Stimulated activated naive CD4-positive, alpha-beta T cell (primary cell): Measurements from ENCODE around the gene ATP13A5.

Experiments
- DNase-seq, 6 experiments: peaks; one replicate each; lab custom pipeline; 2025; lab: John Stamatoyannopoulos, UW

Gene ATP13A5

GRCh38 chr3:193253986-193254660 lies 124.4 kb downstream of the ATP13A5 start:
- no peak for DNase-seq

- no peak for DNase-seq
Measured at GRCh38 chr3:193250492-193250891, 128.1 kb downstream of the ATP13A5 start.

GRCh38 chr3:193248848-193249468 lies 129.6 kb downstream of the ATP13A5 start:
- DNase-seq, result no peak

GRCh38 chr3:193243571-193243970 lies 135.0 kb downstream of the ATP13A5 start:
- no peak for DNase-seq

GRCh38 chr3:193241716-193242115 lies 136.8 kb downstream of the ATP13A5 start:
- no peak for DNase-seq

GRCh38 chr3:193240850-193241706 lies 137.5 kb downstream of the ATP13A5 start, which contains the start of gene PLAAT1:
PLAAT1 (plus strand) TSS chr3:193241222; CDS start chr3:193255651, 14,429 bp downstream.
- no peak for DNase-seq

GRCh38 chr3:193240436-193240849 lies 138.1 kb downstream of the ATP13A5 start:
- DNase-seq, result no peak

GRCh38 chr3:193237030-193237429 lies 141.5 kb downstream of the ATP13A5 start:
- DNase-seq, result no peak

- no peak for DNase-seq
Measured at GRCh38 chr3:193236599-193236998, 142.0 kb downstream of the ATP13A5 start.

GRCh38 chr3:193231201-193231600 lies 147.4 kb downstream of the ATP13A5 start:
- no peak for DNase-seq

- no peak for DNase-seq
Measured at GRCh38 chr3:193230610-193231009, 147.9 kb downstream of the ATP13A5 start.

GRCh38 chr3:193229851-193230420 lies 148.6 kb downstream of the ATP13A5 start:
- DNase-seq, result no peak

- DNase-seq, result no peak
Measured at GRCh38 chr3:193228206-193228605, 150.3 kb downstream of the ATP13A5 start.

GRCh38 chr3:193225302-193226125 lies 153.0 kb downstream of the ATP13A5 start:
- DNase-seq, result no peak
